ENCODE measurements around the gene HPF1. TPM values are rescaled to one million over a fixed set of nuclear protein-coding genes. Genes with fewer than 3 reads are reported as not detected.
A peak's percentile ranks its signal among the peaks of the same experiment; 100 is the strongest.
"Not testable (repeated sequence)": the region's sequence is repeated elsewhere in the genome, so short reads cannot be mapped to it uniquely, and the experiment has no call there.

HPF1 gene
- total and polyA plus RNA-seq, 9 donors: 24.3 to 34.8 (median 30.0) TPM

DNA sequence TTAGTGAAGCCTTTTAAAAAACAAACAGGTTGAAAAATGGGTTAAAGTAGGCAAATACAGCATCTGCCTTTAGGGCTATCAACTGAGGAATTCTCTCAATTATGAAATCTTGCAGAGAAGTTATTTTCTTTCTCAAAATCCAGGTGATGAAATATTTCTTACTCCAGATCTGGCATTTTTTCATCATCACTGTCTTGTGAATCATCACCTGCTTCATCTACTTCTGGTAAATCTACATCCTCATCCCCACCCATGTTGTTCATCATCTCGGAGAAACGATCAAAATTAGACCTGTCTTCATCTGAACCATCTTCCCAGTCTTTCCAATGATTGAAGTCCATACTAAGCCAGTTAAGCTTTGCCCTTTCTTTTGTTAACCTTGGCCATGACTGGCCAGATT, 33.3 kb upstream of the HPF1 start:
- H3K36me3 ChIP-seq (ENCODE audit: control insufficient read depth, insufficient read depth, low read length): no peaks in the 10 kb centered on the region
- H3K4me3 ChIP-seq (ENCODE audit: low read length): no peak overlapping the region
- no peaks in the 10 kb centered on the region for H3K9me3 ChIP-seq (replicated peaks; ENCODE audit: control insufficient read depth, low read depth, low read length)
- no peak for DNase-seq
- H3K27ac ChIP-seq (ENCODE audit: low read length): no peak overlapping the region
- peaks cover 4% of the 10 kb centered on the region for H3K27me3 ChIP-seq (ENCODE audit: control insufficient read depth, insufficient read depth, low read length)
- H3K4me1 ChIP-seq (ENCODE audit: control insufficient read depth, insufficient read depth, low read length): peaks cover 5% of the 10 kb centered on the region
- WGBS (ENCODE audit: insufficient coverage): 71% methylated on average over 2 of the region's 2 CpGs

DNA sequence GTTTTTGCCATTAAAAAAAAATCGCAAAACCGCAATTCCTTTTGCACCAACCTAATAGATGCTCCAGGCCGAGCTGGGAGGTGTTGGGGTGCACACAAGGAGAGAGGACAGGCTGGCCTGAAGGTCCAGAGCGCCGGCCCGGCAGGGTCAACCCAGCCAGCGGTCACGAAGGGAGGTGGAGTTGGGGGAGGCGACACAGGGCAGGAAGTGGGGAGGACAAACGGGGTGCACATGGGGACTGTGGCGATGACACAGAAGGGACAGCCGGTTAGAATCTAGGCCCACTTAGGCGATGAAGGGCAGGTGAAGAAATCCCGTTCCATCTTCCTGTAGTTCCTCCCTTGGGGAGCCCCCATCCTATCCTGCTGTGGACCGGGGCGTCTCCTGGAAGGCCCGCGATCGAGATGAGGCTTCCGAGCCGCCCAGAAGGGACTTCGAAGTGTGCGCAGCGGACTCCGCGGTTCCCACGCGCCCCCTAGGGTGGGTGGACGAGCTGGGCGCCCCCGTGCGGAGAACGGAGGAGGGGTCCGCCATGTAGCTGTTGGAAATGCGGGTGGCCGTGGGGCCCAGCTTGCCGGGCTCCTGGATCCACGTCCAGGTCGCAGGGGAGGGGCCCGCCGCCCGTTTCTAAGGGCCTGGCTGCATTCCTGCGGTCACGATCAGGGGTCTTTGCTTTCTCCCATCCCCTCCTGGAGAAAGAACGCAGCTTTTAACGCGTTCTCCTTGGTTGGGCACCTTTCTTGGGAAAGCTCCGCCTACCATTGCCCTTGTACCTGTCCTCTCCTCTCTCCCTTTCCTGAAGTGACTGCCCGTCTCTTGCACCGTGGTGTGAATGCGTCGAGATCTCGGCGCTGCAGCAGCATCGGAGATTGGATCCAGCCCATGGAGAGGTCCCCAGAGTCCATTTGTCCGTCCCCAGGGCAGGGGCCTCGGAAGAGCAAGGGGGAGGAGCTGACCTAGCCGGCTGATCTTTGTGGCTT, 17.0 kb upstream of the HPF1 start:
- Histone ChIP-seq H3K27ac (ENCODE audit: low read length) (no peak overlapping the region), H3K9me3 (replicated peaks; ENCODE audit: control insufficient read depth, low read depth, low read length) (no peaks in the 10 kb centered on the region), H3K36me3 (ENCODE audit: control insufficient read depth, insufficient read depth, low read length) (no peaks in the 10 kb centered on the region), H3K4me1 (ENCODE audit: control insufficient read depth, insufficient read depth, low read length) (peaks cover 9% of the 10 kb centered on the region), H3K27me3 (ENCODE audit: control insufficient read depth, insufficient read depth, low read length) (peaks cover 14% of the 10 kb centered on the region), H3K4me3 (ENCODE audit: low read length) (peak overlapping the region; percentile 24)
- 18% methylated on average over 51 of the region's 58 CpGs for WGBS (ENCODE audit: insufficient coverage)
- peak; percentile 21 for DNase-seq

DNA sequence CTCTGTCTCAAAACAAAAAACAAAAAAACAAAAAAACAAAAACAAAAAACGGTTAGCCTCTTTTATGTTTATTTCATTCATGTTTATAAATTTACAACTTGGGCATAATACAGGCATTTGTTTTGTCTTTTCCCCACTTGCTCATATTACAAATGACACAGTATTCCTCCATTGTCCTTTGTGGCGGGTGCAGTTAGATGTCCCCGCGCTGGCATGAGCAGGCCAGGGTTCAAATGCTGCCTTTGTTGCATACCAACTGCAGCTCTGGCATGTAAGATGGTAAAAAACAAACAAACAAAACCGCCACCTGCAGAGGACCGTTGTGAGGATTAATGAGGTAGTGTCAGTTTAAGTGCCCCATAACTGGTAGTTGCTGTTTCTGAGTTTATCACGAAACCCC, 16.1 kb upstream of the HPF1 start:
- Histone ChIP-seq H3K27ac (ENCODE audit: low read length) (no peak overlapping the region), H3K27me3 (ENCODE audit: control insufficient read depth, insufficient read depth, low read length) (peaks cover 14% of the 10 kb centered on the region), H3K4me3 (ENCODE audit: low read length) (no peak overlapping the region), H3K36me3 (ENCODE audit: control insufficient read depth, insufficient read depth, low read length) (no peaks in the 10 kb centered on the region), H3K4me1 (ENCODE audit: control insufficient read depth, insufficient read depth, low read length) (peaks cover 11% of the 10 kb centered on the region), H3K9me3 (replicated peaks; ENCODE audit: control insufficient read depth, low read depth, low read length) (no peaks in the 10 kb centered on the region)
- no CpG with 5 or more reads among the region's 7 CpGs for WGBS (ENCODE audit: insufficient coverage)
- DNase-seq: no peak

DNA sequence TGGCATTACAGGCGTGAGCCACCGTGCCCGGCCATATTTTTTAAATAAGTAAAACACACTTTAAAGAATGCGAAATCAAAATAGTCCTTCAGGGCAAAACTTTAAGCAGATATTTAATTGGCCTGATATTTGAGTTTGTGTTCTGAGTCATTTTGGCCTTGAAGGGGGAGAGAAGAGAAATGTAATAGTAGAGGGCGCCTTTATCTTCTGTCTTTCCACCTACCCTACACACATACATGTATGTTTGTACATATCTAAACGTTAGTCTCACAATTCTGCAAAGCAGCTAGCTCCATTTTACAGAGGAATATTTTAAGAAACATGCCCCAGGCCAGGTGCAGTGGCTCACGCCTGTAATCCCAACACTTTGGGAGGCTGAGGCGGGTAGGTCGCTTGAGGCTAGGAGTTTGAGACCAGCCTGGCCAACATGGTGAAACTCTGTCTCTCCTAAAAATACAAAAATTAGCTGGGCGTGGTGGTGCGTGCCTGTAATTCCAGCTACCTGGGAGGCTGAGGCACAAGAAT, 13.9 kb upstream of the HPF1 start:
- DNase-seq; H3K27ac ChIP-seq (ENCODE audit: low read length); H3K36me3 ChIP-seq (ENCODE audit: control insufficient read depth, insufficient read depth, low read length); H3K9me3 ChIP-seq (replicated peaks; ENCODE audit: control insufficient read depth, low read depth, low read length); H3K4me3 ChIP-seq (ENCODE audit: low read length): not testable (repeated sequence)
- Histone ChIP-seq H3K27me3 (ENCODE audit: control insufficient read depth, insufficient read depth, low read length) (peaks cover 14% of the 10 kb centered on the region), H3K4me1 (ENCODE audit: control insufficient read depth, insufficient read depth, low read length) (peaks cover 11% of the 10 kb centered on the region)
- 89% methylated on average over 4 of the region's 11 CpGs for whole genome bisulfite sequencing (ENCODE audit: insufficient coverage)

DNA sequence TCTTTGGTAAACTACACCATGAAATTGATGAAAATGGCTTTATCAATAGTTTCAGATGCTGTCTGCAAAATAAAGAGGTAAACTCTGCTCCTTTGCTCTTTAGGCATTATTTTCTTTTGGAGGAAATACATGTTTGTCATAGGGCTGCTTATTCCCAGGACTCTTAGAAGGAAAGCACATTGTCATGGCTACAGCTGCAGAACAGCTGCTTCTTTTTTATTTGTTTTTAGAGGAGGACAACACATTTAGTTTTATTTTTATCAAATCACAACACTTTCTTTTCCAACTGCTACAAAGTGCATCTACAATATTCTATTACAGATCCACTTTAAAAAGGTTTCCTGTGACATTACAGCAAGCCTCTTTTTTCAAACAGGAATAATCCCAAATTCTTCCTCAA, 12.7 kb upstream of the HPF1 start:
- Histone ChIP-seq H3K27me3 (ENCODE audit: control insufficient read depth, insufficient read depth, low read length) (peaks cover 11% of the 10 kb centered on the region), H3K4me1 (ENCODE audit: control insufficient read depth, insufficient read depth, low read length) (peaks cover 11% of the 10 kb centered on the region), H3K36me3 (ENCODE audit: control insufficient read depth, insufficient read depth, low read length) (no peaks in the 10 kb centered on the region), H3K9me3 (replicated peaks; ENCODE audit: control insufficient read depth, low read depth, low read length) (no peaks in the 10 kb centered on the region), H3K4me3 (ENCODE audit: low read length) (no peak overlapping the region), H3K27ac (ENCODE audit: low read length) (peak overlapping the region; percentile 45)
- peak; percentile 80 for DNase-seq

DNA sequence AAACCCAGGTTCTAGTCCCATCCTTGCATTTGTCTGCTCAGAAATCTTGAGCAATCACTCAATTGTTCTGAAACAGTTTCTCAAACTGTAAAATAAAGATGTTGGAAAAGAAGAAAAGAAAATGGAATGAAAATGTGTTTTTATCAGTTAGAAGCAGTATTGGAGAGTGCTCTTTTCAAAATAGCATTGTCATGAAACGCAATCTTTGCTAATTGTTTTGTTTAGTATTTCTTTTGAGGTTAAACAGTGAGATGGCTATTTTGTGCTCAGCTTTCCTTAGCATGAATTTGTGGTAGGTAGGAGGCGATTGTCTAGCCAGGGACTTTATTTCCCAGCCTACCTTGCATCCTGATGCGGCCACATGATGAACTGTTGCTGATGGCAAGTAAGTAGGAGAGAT, 10.6 kb upstream of the HPF1 start:
- 100% methylated on average over 1 of the region's 3 CpGs for WGBS (ENCODE audit: insufficient coverage)
- H3K27me3 ChIP-seq (ENCODE audit: control insufficient read depth, insufficient read depth, low read length): no peaks in the 10 kb centered on the region
- no peak overlapping the region for H3K27ac ChIP-seq (ENCODE audit: low read length)
- H3K36me3 ChIP-seq (ENCODE audit: control insufficient read depth, insufficient read depth, low read length): no peaks in the 10 kb centered on the region
- H3K4me3 ChIP-seq (ENCODE audit: low read length): no peak overlapping the region
- peaks cover 3% of the 10 kb centered on the region for H3K4me1 ChIP-seq (ENCODE audit: control insufficient read depth, insufficient read depth, low read length)
- DNase-seq: no peak
- H3K9me3 ChIP-seq (replicated peaks; ENCODE audit: control insufficient read depth, low read depth, low read length): no peaks in the 10 kb centered on the region

DNA sequence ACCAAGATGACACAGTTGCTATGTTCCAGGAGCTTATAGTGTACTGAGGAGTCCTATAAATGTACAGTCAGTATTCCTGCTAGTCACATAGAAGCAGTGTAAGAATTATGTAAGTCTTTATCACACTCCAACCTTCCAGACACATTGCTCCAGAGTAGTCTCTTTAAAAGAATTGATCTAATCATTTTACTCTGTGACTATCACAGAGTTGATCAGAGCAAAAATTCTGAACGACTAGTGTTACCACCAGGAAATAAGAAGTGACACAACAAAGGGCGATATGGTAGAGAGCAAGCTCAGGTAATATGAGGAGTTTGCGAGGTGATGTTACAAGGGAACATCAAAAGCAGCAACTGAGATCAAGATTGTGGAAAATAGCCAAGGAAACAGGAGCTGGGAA, 9.0 kb upstream of the HPF1 start:
- 76% methylated on average over 2 of the region's 3 CpGs for WGBS (ENCODE audit: insufficient coverage)
- no peak overlapping the region for H3K27ac ChIP-seq (ENCODE audit: low read length)
- H3K4me3 ChIP-seq (ENCODE audit: low read length): no peak overlapping the region
- no peaks in the 10 kb centered on the region for H3K27me3 ChIP-seq (ENCODE audit: control insufficient read depth, insufficient read depth, low read length)
- no peak for DNase-seq
- H3K9me3 ChIP-seq (replicated peaks; ENCODE audit: control insufficient read depth, low read depth, low read length): no peaks in the 10 kb centered on the region
- no peaks in the 10 kb centered on the region for H3K36me3 ChIP-seq (ENCODE audit: control insufficient read depth, insufficient read depth, low read length)
- peaks cover 3% of the 10 kb centered on the region for H3K4me1 ChIP-seq (ENCODE audit: control insufficient read depth, insufficient read depth, low read length)

DNA sequence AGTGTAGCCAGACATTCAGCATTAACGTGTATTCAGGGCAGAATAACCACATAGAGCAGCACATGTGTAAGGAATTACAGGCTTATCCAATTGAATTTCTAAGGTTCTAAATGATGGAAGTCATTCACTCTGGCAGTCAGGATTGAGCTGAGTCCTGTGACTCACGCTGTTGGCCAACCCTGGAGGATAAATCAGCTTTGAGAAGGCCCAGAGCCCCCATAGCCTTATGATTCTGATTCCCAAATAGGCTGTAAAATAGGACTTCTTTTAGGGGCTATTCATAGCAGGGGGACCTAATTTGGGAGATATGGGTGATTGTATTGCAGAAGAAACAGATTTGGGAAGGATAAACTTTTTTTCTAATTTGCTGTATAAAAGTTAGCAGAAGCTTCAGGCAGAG, 8.1 kb upstream of the HPF1 start:
- Histone ChIP-seq H3K36me3 (ENCODE audit: control insufficient read depth, insufficient read depth, low read length) (no peaks in the 10 kb centered on the region), H3K27ac (ENCODE audit: low read length) (no peak overlapping the region), H3K4me3 (ENCODE audit: low read length) (no peak overlapping the region), H3K4me1 (ENCODE audit: control insufficient read depth, insufficient read depth, low read length) (peaks cover 3% of the 10 kb centered on the region), H3K27me3 (ENCODE audit: control insufficient read depth, insufficient read depth, low read length) (no peaks in the 10 kb centered on the region), H3K9me3 (replicated peaks; ENCODE audit: control insufficient read depth, low read depth, low read length) (no peaks in the 10 kb centered on the region)
- peak; percentile 11 for DNase-seq
- WGBS (ENCODE audit: insufficient coverage): 30% methylated on average over 1 of the region's 2 CpGs

DNA sequence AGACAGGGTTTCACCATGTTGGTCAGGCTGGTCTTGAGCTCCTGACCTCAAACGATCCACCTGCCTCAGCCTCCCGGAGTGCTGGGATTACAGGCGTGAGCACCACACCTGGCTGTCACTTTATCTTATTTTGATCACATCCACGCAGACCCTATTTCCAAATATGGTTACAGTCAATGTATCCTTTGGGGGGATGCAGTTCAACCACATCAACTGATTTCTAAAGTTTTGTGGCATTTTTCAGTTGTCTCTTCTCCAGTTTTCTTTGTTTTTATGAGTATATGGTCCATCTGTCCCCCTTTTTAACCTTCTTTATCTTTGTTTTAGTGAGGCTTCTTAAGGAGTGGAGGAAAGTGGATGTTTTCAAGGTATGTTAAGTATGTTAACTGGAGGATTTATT, 4.1 kb upstream of the HPF1 start:
- no peaks in the 10 kb centered on the region for H3K9me3 ChIP-seq (replicated peaks; ENCODE audit: control insufficient read depth, low read depth, low read length)
- no peak for DNase-seq
- H3K27ac ChIP-seq (ENCODE audit: low read length): no peak overlapping the region
- no peaks in the 10 kb centered on the region for H3K36me3 ChIP-seq (ENCODE audit: control insufficient read depth, insufficient read depth, low read length)
- no CpG with 5 or more reads among the region's 4 CpGs for WGBS (ENCODE audit: insufficient coverage)
- no peaks in the 10 kb centered on the region for H3K27me3 ChIP-seq (ENCODE audit: control insufficient read depth, insufficient read depth, low read length)
- no peaks in the 10 kb centered on the region for H3K4me1 ChIP-seq (ENCODE audit: control insufficient read depth, insufficient read depth, low read length)
- no peak overlapping the region for H3K4me3 ChIP-seq (ENCODE audit: low read length)

DNA sequence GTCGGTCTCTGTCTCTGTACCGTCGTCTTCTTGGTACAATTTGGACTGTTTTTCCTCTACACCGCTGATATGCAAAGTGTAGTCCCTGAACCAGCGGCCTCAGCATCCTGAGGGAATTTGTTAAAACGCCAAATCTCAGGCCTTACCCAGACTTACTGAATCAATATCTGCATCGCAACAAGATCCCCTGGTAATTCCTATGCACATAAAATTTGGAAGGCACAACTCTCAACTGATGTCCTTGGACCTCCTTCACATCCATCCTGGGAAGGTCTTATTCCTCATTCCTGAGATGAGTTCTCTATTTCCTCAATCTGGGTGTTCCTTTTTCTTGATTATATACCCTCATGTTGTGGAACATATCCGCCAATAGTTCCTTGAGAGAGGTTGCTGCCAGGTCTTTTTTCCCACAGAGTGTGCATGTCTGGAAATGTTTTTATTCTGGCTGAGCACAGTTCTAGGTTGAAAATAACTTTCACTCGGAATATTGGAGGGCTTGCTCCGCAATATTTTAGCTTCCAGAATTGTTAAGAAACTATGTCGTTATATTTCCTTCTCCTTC, 738 bp upstream of the HPF1 start:
- Histone ChIP-seq H3K9me3 (replicated peaks; ENCODE audit: control insufficient read depth, low read depth, low read length) (no peaks in the 10 kb centered on the region), H3K4me3 (ENCODE audit: low read length) (no peak overlapping the region), H3K36me3 (ENCODE audit: control insufficient read depth, insufficient read depth, low read length) (peaks cover under 1% of the 10 kb centered on the region), H3K4me1 (ENCODE audit: control insufficient read depth, insufficient read depth, low read length) (peaks cover 4% of the 10 kb centered on the region), H3K27ac (ENCODE audit: low read length) (peak overlapping the region; percentile 87), H3K27me3 (ENCODE audit: control insufficient read depth, insufficient read depth, low read length) (no peaks in the 10 kb centered on the region)
- DNase-seq: peak; percentile 83
- 28% methylated on average over 7 of the region's 11 CpGs for WGBS (ENCODE audit: insufficient coverage)

All from muscle of leg (tissue), 11 donors.